ENCODE measurements around the gene RBMS3. TPM values are rescaled to one million over a fixed set of nuclear protein-coding genes. Genes with fewer than 3 reads are reported as not detected.

Gene RBMS3
- total RNA-seq, 1 experiment from 2014 or later = 1.3 TPM

GRCh38 chr3:29887451-29887850 lies 606.6 kb downstream of the RBMS3 start:
- Mint-ChIP-seq H3K36me3 (ENCODE audit: insufficient read depth, unreplicated experiment) (no peaks in the 10 kb centered on the region), H3K9me3 (ENCODE audit: low read depth, unreplicated experiment) (no peaks in the 10 kb centered on the region), H3K4me1 (ENCODE audit: low read depth, unreplicated experiment) (no peaks in the 10 kb centered on the region), H3K27me3 (ENCODE audit: unreplicated experiment) (no peaks in the 10 kb centered on the region), H3K27ac (ENCODE audit: unreplicated experiment) (no peak overlapping the region), H3K4me3 (ENCODE audit: low read depth, unreplicated experiment) (no peak overlapping the region)
- BruUV-seq (replicated peaks) = no TSS peak
- CTCF ChIA-PET = no interaction called here
- TF ChIP-seq CTCF (IDR thresholded peaks at IDR 0.05; ENCODE audit: unreplicated experiment) = no peak
- no peak for DNase-seq
- intact Hi-C loops (cut with micrococcal nuclease; ENCODE audit: unreplicated experiment) = no loop called here

- CTCF ChIA-PET = no interaction called here
- DNase-seq = no peak
- H3K4me3 Mint-ChIP-seq (ENCODE audit: low read depth, unreplicated experiment) = no peak overlapping the region
- H3K9me3 Mint-ChIP-seq (ENCODE audit: low read depth, unreplicated experiment) = no peaks in the 10 kb centered on the region
- no peaks in the 10 kb centered on the region for H3K4me1 Mint-ChIP-seq (ENCODE audit: low read depth, unreplicated experiment)
- H3K27me3 Mint-ChIP-seq (ENCODE audit: unreplicated experiment) = no peaks in the 10 kb centered on the region
- TF ChIP-seq CTCF (IDR thresholded peaks at IDR 0.05; ENCODE audit: unreplicated experiment) = no peak
- no peaks in the 10 kb centered on the region for H3K36me3 Mint-ChIP-seq (ENCODE audit: insufficient read depth, unreplicated experiment)
- BruUV-seq (replicated peaks) = no TSS peak
- intact Hi-C loops (cut with micrococcal nuclease; ENCODE audit: unreplicated experiment) = no loop called here
- H3K27ac Mint-ChIP-seq (ENCODE audit: unreplicated experiment) = no peak overlapping the region
These were observed 608.3 kb downstream of the RBMS3 start for GRCh38 chr3:29889215-29889614.

- CTCF ChIA-PET = no interaction called here
- TF ChIP-seq CTCF (IDR thresholded peaks at IDR 0.05; ENCODE audit: unreplicated experiment) = no peak
- no peaks in the 10 kb centered on the region for H3K27me3 Mint-ChIP-seq (ENCODE audit: unreplicated experiment)
- H3K36me3 Mint-ChIP-seq (ENCODE audit: insufficient read depth, unreplicated experiment) = no peaks in the 10 kb centered on the region
- no peak for DNase-seq
- no peak overlapping the region for H3K27ac Mint-ChIP-seq (ENCODE audit: unreplicated experiment)
- BruUV-seq (replicated peaks) = no TSS peak
- H3K4me1 Mint-ChIP-seq (ENCODE audit: low read depth, unreplicated experiment) = no peaks in the 10 kb centered on the region
- intact Hi-C loops (cut with micrococcal nuclease; ENCODE audit: unreplicated experiment) = no loop called here
- H3K9me3 Mint-ChIP-seq (ENCODE audit: low read depth, unreplicated experiment) = no peaks in the 10 kb centered on the region
- no peak overlapping the region for H3K4me3 Mint-ChIP-seq (ENCODE audit: low read depth, unreplicated experiment)
These were observed 609.9 kb downstream of the RBMS3 start for GRCh38 chr3:29890801-29891200.

GRCh38 chr3:29892976-29893554 lies 612.2 kb downstream of the RBMS3 start:
- CTCF ChIA-PET = no interaction called here
- Mint-ChIP-seq H3K27ac (ENCODE audit: unreplicated experiment) (no peak overlapping the region), H3K27me3 (ENCODE audit: unreplicated experiment) (no peaks in the 10 kb centered on the region), H3K4me3 (ENCODE audit: low read depth, unreplicated experiment) (no peak overlapping the region), H3K36me3 (ENCODE audit: insufficient read depth, unreplicated experiment) (no peaks in the 10 kb centered on the region), H3K4me1 (ENCODE audit: low read depth, unreplicated experiment) (no peaks in the 10 kb centered on the region), H3K9me3 (ENCODE audit: low read depth, unreplicated experiment) (no peaks in the 10 kb centered on the region)
- intact Hi-C loops (cut with micrococcal nuclease; ENCODE audit: unreplicated experiment) = no loop called here
- TF ChIP-seq CTCF (IDR thresholded peaks at IDR 0.05; ENCODE audit: unreplicated experiment) = no peak
- no peak for DNase-seq
- BruUV-seq (replicated peaks) = no TSS peak
